ENCODE data around the gene CC2D2A.
"Not testable (repeated sequence)": the region's sequence is repeated elsewhere in the genome, so short reads cannot be mapped to it uniquely, and the experiment has no call there.

Gene CC2D2A

GRCh38 chr4:15562114-15562513, 92.4 kb downstream of the CC2D2A start:
- no peak for DNase-seq

GRCh38 chr4:15562623-15563022, 92.9 kb downstream of the CC2D2A start:
- DNase-seq: no peak

GRCh38 chr4:15563871-15564270, 94.2 kb downstream of the CC2D2A start:
- no peak for DNase-seq

GRCh38 chr4:15568821-15569220, 99.1 kb downstream of the CC2D2A start:
- no peak for DNase-seq

GRCh38 chr4:15569746-15570145, 100.1 kb downstream of the CC2D2A start:
- DNase-seq: no peak

- DNase-seq: no peak
These were observed 106.3 kb downstream of the CC2D2A start for GRCh38 chr4:15575966-15576365.

- DNase-seq: no peak
These were observed 107.8 kb downstream of the CC2D2A start for GRCh38 chr4:15577508-15577907.

- no peak for DNase-seq
These were observed 115.1 kb downstream of the CC2D2A start for GRCh38 chr4:15584785-15585184.

GRCh38 chr4:15585331-15585730, 115.6 kb downstream of the CC2D2A start:
- no peak for DNase-seq

- peak; percentile 61 to 84 for DNase-seq
These were observed 116.4 kb downstream of the CC2D2A start for GRCh38 chr4:15586066-15586465.

- DNase-seq: peak in 1 of 2 donors; percentile 57
These were observed 118.0 kb downstream of the CC2D2A start for GRCh38 chr4:15587649-15588048.

GRCh38 chr4:15592799-15593198, 123.1 kb downstream of the CC2D2A start:
- DNase-seq: no peak

GRCh38 chr4:15598644-15599043, 129.0 kb downstream of the CC2D2A start:
- DNase-seq: no peak

GRCh38 chr4:15600176-15600575, 130.5 kb downstream of the CC2D2A start:
- no peak for DNase-seq

GRCh38 chr4:15601862-15602261, 132.2 kb downstream of the CC2D2A start:
- DNase-seq: no peak

- no peak for DNase-seq
These were observed 135.9 kb downstream of the CC2D2A start for GRCh38 chr4:15605537-15605936.

GRCh38 chr4:15610855-15611254, 141.2 kb downstream of the CC2D2A start:
- DNase-seq: peak in 1 of 2 donors; percentile 16

- DNase-seq: no peak
These were observed 142.5 kb downstream of the CC2D2A start for GRCh38 chr4:15612136-15612535.

- DNase-seq: not testable (repeated sequence)
These were observed 145.2 kb downstream of the CC2D2A start for GRCh38 chr4:15614891-15615290.

- not testable (repeated sequence) for DNase-seq
These were observed 147.7 kb downstream of the CC2D2A start for GRCh38 chr4:15617407-15617806.

GRCh38 chr4:15636818-15637217, 167.1 kb downstream of the CC2D2A start:
- DNase-seq: no peak

GRCh38 chr4:15638418-15638817, 168.7 kb downstream of the CC2D2A start:
- DNase-seq: no peak

GRCh38 chr4:15648600-15648999, 178.9 kb downstream of the CC2D2A start:
- DNase-seq: no peak

GRCh38 chr4:15649914-15650545, 180.3 kb downstream of the CC2D2A start:
- peak; percentile 50 to 55 for DNase-seq
